ENCODE results near the gene E2F4. TPM values are rescaled to one million over a fixed set of nuclear protein-coding genes. Genes with fewer than 3 reads are reported as not detected.

The E2F4 gene
- total and polyA plus RNA-seq, 2 of the 13 experiments (the other 11 are each of a cell fraction or from before 2014, with no cell fraction given) = 84.8 to 91.2 TPM

GRCh38 chr16:67210069-67210937, 18.3 kb downstream of the E2F4 start (continued):
- no peak for TF ChIP-seq PRDM10 (CRISPR knock-in tag; IDR thresholded peaks at IDR 0.05; ENCODE audit: low read depth)
- TF ChIP-seq SP5 (CRISPR knock-in tag; IDR thresholded peaks at IDR 0.05; ENCODE audit: borderline replicate concordance, low read depth) = no peak
- TF ChIP-seq ZXDC (CRISPR knock-in tag; IDR thresholded peaks at IDR 0.05) = no peak
- TF ChIP-seq ZNF468 (CRISPR knock-in tag; IDR thresholded peaks at IDR 0.05) = no peak
- TF ChIP-seq ZNF7 (CRISPR knock-in tag; IDR thresholded peaks at IDR 0.05) = 0 out of 2 replicates have a peak, but pooled peaks have one; percentile 23
- TF ChIP-seq ZSCAN5A (CRISPR knock-in tag; IDR thresholded peaks at IDR 0.05; ENCODE audit: borderline replicate concordance) = no peak
- TF ChIP-seq SP4 (CRISPR knock-in tag; IDR thresholded peaks at IDR 0.05) = peak; percentile 44; the same call in 1 of the 2 replicates
- no peak for TF ChIP-seq SRF (IDR thresholded peaks at IDR 0.05; ENCODE audit: low read depth, low read length)
- no peak for TF ChIP-seq TEAD2 (CRISPR knock-in tag; IDR thresholded peaks at IDR 0.05)
- no peak for TF ChIP-seq ZNF550 (CRISPR knock-in tag; IDR thresholded peaks at IDR 0.05; ENCODE audit: borderline replicate concordance)
- no peak for TF ChIP-seq CERS6 (CRISPR knock-in tag; IDR thresholded peaks at IDR 0.05)
- no peak for TF ChIP-seq ZNF569 (CRISPR knock-in tag; IDR thresholded peaks at IDR 0.05; ENCODE audit: borderline replicate concordance)
- peak; percentile 86 for TF ChIP-seq RXRA (CRISPR knock-in tag; IDR thresholded peaks at IDR 0.05)
- no peak for TF ChIP-seq ZNF777 (CRISPR knock-in tag; IDR thresholded peaks at IDR 0.05)
- TF ChIP-seq NFE2L2 (IDR thresholded peaks at IDR 0.05; ENCODE audit: low read length) = no peak
- no peak for TF ChIP-seq TEAD3 (CRISPR knock-in tag; optimal IDR thresholded peaks at IDR 0.05; ENCODE audit: borderline replicate concordance)
- no peak for TF ChIP-seq GLMP (CRISPR knock-in tag; IDR thresholded peaks at IDR 0.05; ENCODE audit: borderline replicate concordance)
